Activated CD4-positive, alpha-beta T cell treated with anti-CD3 and anti-CD28 coated beads, Interleukin-10, Interleukin-2, amounts not matched to agents 100 ng/mL and 50 ng/mL, durations not matched to agents 16 hours and 8 hours (primary cell): Measurements from ENCODE around the gene KRT2.
"Not testable (repeated sequence)": the region's sequence is repeated elsewhere in the genome, so short reads cannot be mapped to it uniquely, and the experiment has no call there.

Experiments used
- DNase-seq: peaks from one replicate; pipeline ENCODE4 v3.0.0-alpha.2; 2020

Gene KRT2

GRCh38 chr12:52683575-52684300 lies 31.7 kb upstream of the KRT2 start:
- DNase-seq = no peak

GRCh38 chr12:52682938-52683574 lies 31.0 kb upstream of the KRT2 start:
- DNase-seq = no peak

GRCh38 chr12:52682381-52682660 lies 30.3 kb upstream of the KRT2 start:
- DNase-seq = no peak

GRCh38 chr12:52681526-52682380 lies 29.7 kb upstream of the KRT2 start:
- peak; percentile 6 for DNase-seq

GRCh38 chr12:52680363-52680762 lies 28.4 kb upstream of the KRT2 start, which contains the start of gene KRT1:
Gene KRT1, minus strand, starts transcription at chr12:52680407. Its CDS starts 59 bp downstream, at chr12:52680348.
- DNase-seq = no peak

- no peak for DNase-seq
These were observed 27.9 kb upstream of the KRT2 start for GRCh38 chr12:52679875-52680274.

GRCh38 chr12:52677671-52678070 lies 25.7 kb upstream of the KRT2 start:
- DNase-seq = no peak

- DNase-seq = no peak
These were observed 25.1 kb upstream of the KRT2 start for GRCh38 chr12:52677126-52677525.

- no peak for DNase-seq
These were observed 24.2 kb upstream of the KRT2 start for GRCh38 chr12:52676163-52676562.

GRCh38 chr12:52675301-52675701 lies 23.3 kb upstream of the KRT2 start:
- DNase-seq = no peak

- no peak for DNase-seq
These were observed 22.4 kb upstream of the KRT2 start for GRCh38 chr12:52674433-52674775.

- DNase-seq = no peak
These were observed 21.9 kb upstream of the KRT2 start for GRCh38 chr12:52673713-52674432.

GRCh38 chr12:52673217-52673616 lies 21.2 kb upstream of the KRT2 start:
- DNase-seq = no peak

- DNase-seq = no peak
These were observed 20.4 kb upstream of the KRT2 start for GRCh38 chr12:52672321-52672933.

- no peak for DNase-seq
These were observed 18.9 kb upstream of the KRT2 start for GRCh38 chr12:52670961-52671360.

GRCh38 chr12:52670506-52670905 lies 18.5 kb upstream of the KRT2 start:
- DNase-seq = no peak

GRCh38 chr12:52669941-52670340 lies 17.9 kb upstream of the KRT2 start:
- DNase-seq = not testable (repeated sequence)

- no peak for DNase-seq
These were observed 17.4 kb upstream of the KRT2 start for GRCh38 chr12:52669426-52669825.

GRCh38 chr12:52667931-52668330 lies 15.9 kb upstream of the KRT2 start:
- DNase-seq = no peak

GRCh38 chr12:52667509-52667908 lies 15.5 kb upstream of the KRT2 start:
- no peak for DNase-seq

GRCh38 chr12:52666471-52666870 lies 14.5 kb upstream of the KRT2 start:
- no peak for DNase-seq

GRCh38 chr12:52663420-52663819 lies 11.4 kb upstream of the KRT2 start:
- DNase-seq = no peak

- no peak for DNase-seq
These were observed 10.9 kb upstream of the KRT2 start for GRCh38 chr12:52662918-52663229.
